ENCODE measurements around the gene PRKG1. TPM values are rescaled to one million over a fixed set of nuclear protein-coding genes. Genes with fewer than 3 reads are reported as not detected.

The PRKG1 gene
- total and polyA plus RNA-seq, 8 donors: 1.2 to 9.6 (median 2.9) TPM

DNA sequence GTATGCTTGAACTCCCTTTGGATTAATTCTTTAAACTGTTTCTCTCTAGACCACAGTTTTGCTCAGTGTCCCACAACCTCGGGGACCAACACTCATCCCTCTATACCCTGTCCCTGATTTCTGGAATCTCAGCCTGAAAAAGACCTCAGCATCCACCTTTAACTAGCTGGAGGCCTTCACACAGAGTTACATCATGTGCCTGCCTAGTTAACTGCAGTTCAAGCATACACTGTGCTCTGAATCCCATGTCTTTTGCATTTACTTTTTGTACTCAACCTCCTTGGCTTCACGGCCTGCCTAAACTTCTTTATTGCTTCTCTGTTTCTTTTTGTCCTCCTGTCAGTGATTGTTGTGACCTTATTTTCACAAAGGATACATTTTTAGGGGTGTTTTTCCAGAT is 66.7 kb downstream of the PRKG1 start:
- intact Hi-C loops (cut with DNase I): no loop called here
- H3K27ac ChIP-seq: no peak overlapping the region
- H3K27me3 ChIP-seq: no peaks in the 10 kb centered on the region
- no peak for TF ChIP-seq CTCF (IDR thresholded peaks at IDR 0.05)
- 83 to 87% methylated on average over 2 of the region's 2 CpGs for whole genome bisulfite sequencing, 2 donors
- DNase-seq (no peak), ATAC-seq (no peak), FAIRE-seq (no peak)
- H3K9me3 ChIP-seq: no peaks in the 10 kb centered on the region
- H3K4me3 ChIP-seq: no peak overlapping the region
- peaks cover 0 to 4% (median 0%) of the 10 kb centered on the region in 3 donors for H3K4me1 ChIP-seq
- no peaks in the 10 kb centered on the region for H3K36me3 ChIP-seq

DNA sequence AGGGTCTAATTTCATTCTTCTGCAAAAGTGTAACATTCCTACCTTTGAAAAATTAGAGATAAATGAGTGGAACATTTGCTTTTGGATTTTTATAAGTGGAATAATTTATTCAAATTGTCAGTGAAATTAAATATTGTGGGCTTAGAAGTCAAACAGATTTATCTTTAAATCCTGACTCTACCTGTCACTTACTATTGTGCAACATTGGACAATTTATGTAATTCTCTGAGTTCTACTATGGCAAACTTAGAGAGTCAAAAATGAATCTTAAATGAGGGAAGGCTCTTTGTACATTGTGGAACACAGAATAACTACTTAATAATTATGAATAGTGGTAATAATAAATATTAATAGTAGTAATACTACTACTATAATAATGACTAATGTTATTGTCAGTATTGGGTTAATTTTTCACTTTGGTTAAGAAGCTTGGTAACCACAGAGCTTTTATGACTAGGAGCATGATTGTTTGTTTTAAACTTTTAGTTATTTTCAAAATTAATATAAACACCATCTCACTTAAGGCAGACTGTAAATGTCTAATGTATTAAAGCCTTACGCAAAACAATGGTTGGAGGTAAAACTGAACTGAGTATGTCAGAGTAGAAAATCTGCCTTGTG is 70.0 kb downstream of the PRKG1 start:
- 92 to 94% methylated on average over 1 of the region's 1 CpG for WGBS, 2 donors
- FAIRE-seq (no peak), DNase-seq (no peak), ATAC-seq (no peak)
- peaks cover 0 to 4% (median 0%) of the 10 kb centered on the region in 3 donors for H3K4me1 ChIP-seq
- H3K9me3 ChIP-seq: no peaks in the 10 kb centered on the region
- H3K4me3 ChIP-seq: no peak overlapping the region
- H3K27ac ChIP-seq: no peak overlapping the region
- intact Hi-C loops (cut with DNase I): no loop called here
- H3K36me3 ChIP-seq: no peaks in the 10 kb centered on the region
- H3K27me3 ChIP-seq: no peaks in the 10 kb centered on the region
- no peak for TF ChIP-seq CTCF (IDR thresholded peaks at IDR 0.05)

- Histone ChIP-seq H3K4me3 (no peak overlapping the region), H3K36me3 (no peaks in the 10 kb centered on the region), H3K9me3 (no peaks in the 10 kb centered on the region), H3K27me3 (no peaks in the 10 kb centered on the region), H3K27ac (no peak overlapping the region), H3K4me1 (peaks cover 0 to 4% (median 0%) of the 10 kb centered on the region in 3 donors)
- no peak for DNase-seq
- ATAC-seq: no peak
- 83 to 91% methylated on average over 7 of the region's 7 CpGs for WGBS, 2 donors
- TF ChIP-seq CTCF (IDR thresholded peaks at IDR 0.05): no peak
- intact Hi-C loops (cut with DNase I): no loop called here
- no peak for FAIRE-seq
Observed at GRCh38 chr10:51145375-51145774, 71.1 kb downstream of the PRKG1 start.

DNA sequence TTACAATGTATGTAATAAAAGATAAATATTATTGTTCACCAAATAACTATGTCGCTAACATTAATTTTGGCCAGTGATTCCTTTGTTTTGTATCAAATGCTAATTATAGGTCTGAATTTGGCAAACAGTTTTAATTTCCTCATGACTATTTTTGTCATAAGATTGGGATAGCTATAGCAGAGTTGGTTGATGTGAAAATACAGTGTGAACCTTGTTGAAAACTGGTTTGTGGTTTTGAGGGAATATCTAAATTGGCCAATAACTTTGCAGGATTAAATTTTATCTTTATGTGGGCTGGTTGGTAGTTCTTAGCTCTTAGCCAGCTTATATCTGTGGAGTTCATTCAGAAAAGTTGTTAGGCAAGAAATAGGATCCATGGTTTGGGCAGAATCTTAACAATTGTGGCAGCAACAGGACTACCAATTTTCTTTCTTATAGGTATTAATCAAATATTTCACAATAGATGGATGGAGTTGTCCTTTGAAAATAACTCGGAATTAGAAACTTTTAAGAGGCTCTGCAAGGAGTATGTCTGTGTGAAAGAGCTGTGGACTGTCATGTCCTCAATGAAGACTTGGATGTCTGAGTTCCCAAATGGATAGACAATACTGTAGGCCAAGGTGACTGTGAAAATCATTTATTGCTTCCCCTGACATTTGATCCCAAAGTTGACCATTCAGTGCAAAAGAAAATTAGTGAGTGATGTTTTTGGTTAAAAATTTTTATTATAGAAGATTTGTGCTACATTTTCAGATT is 73.5 kb downstream of the PRKG1 start:
- Histone ChIP-seq H3K36me3 (no peaks in the 10 kb centered on the region), H3K4me3 (no peak overlapping the region), H3K9me3 (no peaks in the 10 kb centered on the region), H3K4me1 (no peaks in the 10 kb centered on the region), H3K27me3 (no peaks in the 10 kb centered on the region), H3K27ac (no peak overlapping the region)
- FAIRE-seq (no peak), ATAC-seq (no peak), DNase-seq (no peak)
- WGBS, 2 donors: 82 to 85% methylated on average over 2 of the region's 2 CpGs
- intact Hi-C loops (cut with DNase I): no loop called here
- TF ChIP-seq CTCF (IDR thresholded peaks at IDR 0.05): no peak

GRCh38 chr10:51156926-51157325 is 82.6 kb downstream of the PRKG1 start:
- FAIRE-seq (no peak), ATAC-seq (no peak), DNase-seq (no peak)
- Histone ChIP-seq H3K36me3 (no peaks in the 10 kb centered on the region), H3K4me3 (no peak overlapping the region), H3K4me1 (peaks cover 0 to 2% (median 0%) of the 10 kb centered on the region in 3 donors), H3K9me3 (no peaks in the 10 kb centered on the region), H3K27me3 (no peaks in the 10 kb centered on the region), H3K27ac (no peak overlapping the region)
- 80 to 83% methylated on average over 4 of the region's 4 CpGs for WGBS, 2 donors
- no peak for TF ChIP-seq CTCF (IDR thresholded peaks at IDR 0.05)
- intact Hi-C loops (cut with DNase I): no loop called here
